GM12878 (cell line): ENCODE measurements around the gene TPGS2. TPM values are rescaled to one million over a fixed set of nuclear protein-coding genes. Genes with fewer than 3 reads are reported as not detected.

Experiments
- ATAC-seq: fragments of 200-7000 bp; cut with Tn5 transposase; 3 replicates; pipeline ENCODE4 v1.9.1; 2020; ENCODE audit warnings: mild to moderate bottlenecking, moderate library complexity
- BruUV-seq: library from RNA; stranded (reverse); fragments of 400-500 nt; replicated peaks from 2 replicates; lab custom pipeline; 2021; lab: Mats Ljungman, UMichigan
- CTCF ChIA-PET: fragments of 300-600 bp; sonication (Branson Sonifier 250); formaldehyde crosslinking; extraction: SDS; loops from one replicate; lab custom pipeline; 2021; ENCODE audit warnings: inconsistent platforms; lab: Yijun Ruan, JAX
- POLR2A ChIA-PET: fragments of 350-600 bp; formaldehyde crosslinking; extraction: SDS; loops from one replicate; lab custom pipeline; 2021; ENCODE audit warnings: inconsistent platforms; lab: Charles Lee
- RAD21 ChIA-PET: fragments of 300-600 bp; sonication (Branson Sonifier 250); formaldehyde crosslinking; loops from one replicate; lab custom pipeline; 2023; ENCODE audit warnings: antibody characterized with exemption; ENCODE audit not compliant: unreplicated experiment; lab: Charles Lee
- SMC1A ChIA-PET: fragments of 300-600 bp; sonication (Branson Sonifier 250); formaldehyde crosslinking; loops from one replicate; lab custom pipeline; 2023; ENCODE audit not compliant: unreplicated experiment, uncharacterized antibody; lab: Charles Lee
- DNase-seq: peaks from one replicate; pipeline ENCODE4 v3.0.0-alpha.2; 2011; ENCODE audit warnings: low read depth, low spot score
- FAIRE-seq: peaks from 3 replicates; lab custom pipeline; 2011; peaks lifted over from hg19 to GRCh38; lab: Jason Lieb, UNC
- H2AFZ ChIP-seq: 2 replicates; pipeline ENCODE4 v1.6.0; 2011; ENCODE audit warnings: low read depth, low read length, control low read depth; ENCODE audit not compliant: control insufficient read depth
- H3K27ac ChIP-seq: 2 replicates; pipeline ENCODE4 v1.5.1; 2011; ENCODE audit warnings: control low read depth; ENCODE audit not compliant: control insufficient read depth, insufficient read depth
- H3K27me3 ChIP-seq, 2 experiments: replicated peaks in 1 of 2; 2 replicates each; pipeline versions ENCODE4 v1.6.0 to v1.6.1; 2011; ENCODE audit warnings: low read length in 1 of 2; ENCODE audit not compliant: control insufficient read depth in 2 of 2, insufficient read depth in 2 of 2
- H3K36me3 ChIP-seq, 2 experiments: 2 replicates each; pipeline ENCODE4 v1.5.1; 2011; ENCODE audit warnings: low read length in 1 of 2; ENCODE audit not compliant: control insufficient read depth in 2 of 2, insufficient read depth in 2 of 2
- H3K4me1 ChIP-seq: 2 replicates; pipeline ENCODE4 v1.6.1; 2011; ENCODE audit warnings: mild to moderate bottlenecking, low read length, moderate library complexity, mixed read lengths; ENCODE audit not compliant: control insufficient read depth, insufficient read depth
- H3K4me2 ChIP-seq: 2 replicates; pipeline ENCODE4 v1.6.0; 2011; ENCODE audit warnings: control low read depth; ENCODE audit not compliant: control insufficient read depth, insufficient read depth
- H3K4me3 ChIP-seq: fragments of 200-600 bp; sonication (generic); 2 replicates; pipeline ENCODE4 v1.5.1; 2016
- H3K79me2 ChIP-seq: 2 replicates; pipeline ENCODE4 v1.6.0; 2011; ENCODE audit warnings: low read length; ENCODE audit not compliant: control insufficient read depth, insufficient read depth
- H3K9ac ChIP-seq: 2 replicates; pipeline ENCODE4 v1.8.0; 2011; ENCODE audit warnings: low read length, control low read depth, mixed read lengths; ENCODE audit not compliant: control insufficient read depth, insufficient read depth
- H3K9me3 ChIP-seq: replicated peaks from 3 replicates; pipeline ENCODE4 v1.5.1; 2011; ENCODE audit warnings: mild to moderate bottlenecking, low read length; ENCODE audit not compliant: control insufficient read depth, insufficient read depth
- H4K20me1 ChIP-seq: 2 replicates; pipeline ENCODE4 v1.6.0; 2011; ENCODE audit not compliant: control insufficient read depth, insufficient read depth
- CBFB ChIP-seq: IDR thresholded peaks from 2 replicates; pipeline ENCODE4 v1.6.1; 2016; ENCODE audit warnings: antibody characterized with exemption, low read depth
- MEF2A ChIP-seq: IDR thresholded peaks from 2 replicates; pipeline ENCODE4 v1.6.1; 2011; ENCODE audit warnings: low read depth, mild to moderate bottlenecking, low read length, moderate library complexity; ENCODE audit not compliant: insufficient read depth
- NBN ChIP-seq: fragments of 450-650 bp; IDR thresholded peaks from 2 replicates; pipeline ENCODE4 v1.6.1; 2016
- POLR2A ChIP-seq: IDR thresholded peaks from 2 replicates; pipeline ENCODE4 v1.6.1; 2011; ENCODE audit warnings: low read depth, mild to moderate bottlenecking, low read length
- RBBP5 ChIP-seq: fragments of 200-600 bp; sonication (generic); conservative IDR thresholded peaks from 2 replicates; pipeline ENCODE4 v1.6.1; 2016
- YY1 ChIP-seq: IDR thresholded peaks from 2 replicates; pipeline ENCODE4 v1.6.1; 2011; ENCODE audit warnings: low read depth, mild to moderate bottlenecking, low read length
- ZNF384 ChIP-seq: IDR thresholded peaks from 2 replicates; pipeline ENCODE4 v1.6.1; 2012; ENCODE audit warnings: low read depth, mild to moderate bottlenecking, low read length, improper control_type of control experiment, borderline replicate concordance
- WGBS: methylation state at CpG from one replicate; pipeline ENCODE4 v1.1.6; 2016; ENCODE audit warnings: low lambda C conversion rate; ENCODE audit not compliant: insufficient replicate concordance, insufficient coverage; ENCODE audit errors: missing lambda C conversion rate; 5-methylcytosine and 5-hydroxymethylcytosine counted together
- in situ Hi-C: fragments of 300-500 bp; cut with MboI; formaldehyde crosslinking; loops from 9 replicates; pipeline ENCODE4 v1.14.3; 2018; ENCODE audit warnings: mixed read lengths
- intact Hi-C: fragments of 100-400 bp; cut with micrococcal nuclease; formaldehyde crosslinking; loops from one replicate; pipeline ENCODE4 v1.14.2; 2022; ENCODE audit not compliant: unreplicated experiment
- polyA plus RNA-seq, 11 experiments: library from polyadenylated mRNA; depleted of rRNA in 4 of 11; unstranded in 6 of 11; stranded (reverse) in 5 of 11; fragments of >200 nt; fragmentation: Nextera tagmentation in 4 of 11; fragmentation: Illumina TruSeq in 1 of 11; extraction: Ambion mirVana in 4 of 11; extraction: Trizol in 1 of 11; gene quantifications; 1 replicate in 1 of 11; 2 replicates in 10 of 11; pipeline versions ENCODE4 v1.2.1 to v1.2.3, GENCODE V29; 2011 to 2016; ENCODE audit warnings: inconsistent platforms in 2 of 11, missing spikeins in 2 of 11, low read depth in 1 of 11
- total RNA-seq, 4 experiments: library from RNA; depleted of rRNA in 3 of 4; stranded (reverse); fragments of >200 nt in 3 of 4; fragmentation: Illumina TruSeq in 1 of 4; extraction: Trizol in 1 of 4; gene quantifications; 2 replicates each; pipeline versions ENCODE4 v1.2.1 to v1.2.3, GENCODE V29; 2013 to 2021
- TF ChIP-seq, protein P1 (sequence below): fragments of 450-650 bp; conservative IDR thresholded peaks from 2 replicates; pipeline ENCODE4 v1.6.1; 2017; ENCODE audit warnings: mild to moderate bottlenecking, moderate library complexity
- TF ChIP-seq, protein P2 (sequence below): IDR thresholded peaks from 2 replicates; pipeline ENCODE4 v1.6.1; 2011; ENCODE audit warnings: mild to moderate bottlenecking, low read depth, low read length, moderate library complexity; ENCODE audit not compliant: insufficient replicate concordance
- TF ChIP-seq, protein P3 (sequence below): IDR thresholded peaks from 2 replicates; pipeline ENCODE4 v1.6.1; 2011; ENCODE audit warnings: borderline replicate concordance, low read depth, mild to moderate bottlenecking, moderate library complexity, low read length; ENCODE audit not compliant: insufficient read depth, poor library complexity, severe bottlenecking

The TPGS2 gene
- total and polyA plus RNA-seq, 10 of the 15 experiments (the other 5 are each of a cell fraction or from before 2014, with no cell fraction given) = 39.8 to 181 (median 88.9) TPM

DNA sequence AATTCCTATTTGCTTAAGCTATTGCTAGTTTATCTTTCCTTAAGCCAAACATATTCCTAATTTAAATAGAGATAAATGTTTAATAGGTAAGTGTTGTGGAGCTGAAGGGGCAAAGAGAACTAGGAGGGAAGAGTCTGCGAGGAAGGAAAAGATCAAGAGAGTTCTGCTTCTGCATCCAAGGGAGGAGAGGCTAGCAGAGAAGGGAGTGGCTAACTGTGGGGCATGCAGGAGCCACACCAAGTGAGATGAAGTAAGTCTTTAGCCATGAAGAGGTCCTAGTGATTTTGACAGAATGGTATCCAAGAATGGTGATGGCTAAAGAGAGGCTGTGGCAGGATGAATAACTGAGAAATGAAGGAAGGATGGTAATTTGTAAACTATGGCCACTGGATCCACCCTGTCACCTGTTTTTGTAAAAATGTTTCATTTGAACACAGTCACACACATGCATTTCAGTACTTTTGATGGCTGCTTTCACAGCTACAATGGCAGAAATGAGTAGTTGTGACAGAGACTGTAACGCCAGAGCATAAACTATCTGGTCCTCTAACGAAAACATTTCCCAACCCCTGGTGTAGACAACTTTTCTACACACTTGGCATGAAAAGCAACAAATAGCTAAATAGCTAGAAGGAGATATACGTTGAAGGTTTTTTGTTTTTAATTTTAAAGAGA is 15.6 kb downstream of the TPGS2 start:
- POLR2A ChIA-PET = interaction anchor here (1.1 kb wide), 1 partner anchor 8 kb away, joined by 3 read pairs; no protein-coding TSS in a partner anchor
- SMC1A ChIA-PET = interaction anchor here (1.1 to 2.6 kb wide), 2 partner anchors 8 to 125 kb away, joined by 3 to 11 read pairs; no protein-coding TSS in a partner anchor
- no peak for TF ChIP-seq ZNF384
- TF ChIP-seq NBN = no peak
- Histone ChIP-seq H2AFZ (no peak overlapping the region), H3K27ac (no peak overlapping the region), H3K36me3 (peaks cover 5 to 6% of the 10 kb centered on the region in 2 experiments; a peak in 3 of 4 replicates), H3K4me2 (no peak overlapping the region), H3K27me3 (no peaks in the 10 kb centered on the region), H3K79me2 (no peaks in the 10 kb centered on the region), H3K9me3 (no peaks in the 10 kb centered on the region), H3K4me3 (no peak overlapping the region), H4K20me1 (no peaks in the 10 kb centered on the region), H3K9ac (no peak overlapping the region), H3K4me1 (no peaks in the 10 kb centered on the region)
- CTCF ChIA-PET = interaction anchor here (1.6 to 3.2 kb wide), 2 partner anchors 13 to 125 kb away, joined by 5 to 16 read pairs; no protein-coding TSS in a partner anchor
- 51% methylated on average over 4 of the region's 4 CpGs for WGBS
- in situ Hi-C loops = loop anchor here (25.0 kb wide), 1 partner anchor 1226 kb away; the partner anchor contains the start of gene GALNT1
- intact Hi-C loops = no loop called here
- DNase-seq (no peak), ATAC-seq (no peak), FAIRE-seq (no peak)
- RAD21 ChIA-PET = no interaction called here
- BruUV-seq = no TSS peak

DNA sequence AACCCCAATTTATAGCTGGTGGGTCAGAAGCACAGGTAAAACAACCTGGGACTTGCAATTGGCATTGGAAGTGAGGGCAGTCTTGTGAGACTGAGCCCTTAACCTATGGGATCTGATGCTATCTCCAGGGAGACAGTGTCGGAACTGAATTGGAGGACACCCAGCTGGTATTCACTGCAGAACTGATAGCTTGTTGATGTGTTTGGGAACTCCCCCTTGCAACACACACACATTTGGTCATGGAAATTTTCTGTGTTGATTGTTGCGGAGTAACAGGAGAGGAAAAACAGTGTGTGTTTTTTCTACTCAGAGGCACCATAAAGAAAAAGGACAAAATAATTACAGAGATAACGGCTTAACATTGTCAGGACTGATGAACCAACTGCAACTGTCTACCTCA is 16.1 kb downstream of the TPGS2 start:
- H3K27me3 ChIP-seq = no peaks in the 10 kb centered on the region
- no peak overlapping the region for H2AFZ ChIP-seq
- ChIA-PET SMC1A (interaction anchor here (2.6 kb wide), 1 partner anchor 124 kb away, joined by 11 read pairs; no protein-coding TSS in a partner anchor), RAD21 (no interaction called here), POLR2A (interaction anchor here (1.1 kb wide), 1 partner anchor 8 kb away, joined by 3 read pairs; no protein-coding TSS in a partner anchor), CTCF (interaction anchor here (3.2 to 8.3 kb wide), 2 partner anchors 13 to 124 kb away, joined by 16 to 68 read pairs; no protein-coding TSS in a partner anchor)
- no TSS peak for BruUV-seq
- H3K9me3 ChIP-seq = no peaks in the 10 kb centered on the region
- no peaks in the 10 kb centered on the region for H3K4me1 ChIP-seq
- WGBS = 95% methylated on average over 3 of the region's 3 CpGs
- peaks cover 5 to 8% of the 10 kb centered on the region in 2 experiments; a peak in 3 of 4 replicates for H3K36me3 ChIP-seq
- no peak overlapping the region for H3K4me2 ChIP-seq
- no peak for FAIRE-seq
- no peaks in the 10 kb centered on the region for H3K79me2 ChIP-seq
- H3K9ac ChIP-seq = no peak overlapping the region
- no peak overlapping the region for H3K27ac ChIP-seq
- ATAC-seq = no peak
- H4K20me1 ChIP-seq = no peaks in the 10 kb centered on the region
- in situ Hi-C loops = loop anchor here (25.0 kb wide), 1 partner anchor 1225 kb away; the partner anchor contains the start of gene GALNT1
- intact Hi-C loops = no loop called here
- DNase-seq = no peak
- H3K4me3 ChIP-seq = no peak overlapping the region
- TF ChIP-seq, protein P1, sequence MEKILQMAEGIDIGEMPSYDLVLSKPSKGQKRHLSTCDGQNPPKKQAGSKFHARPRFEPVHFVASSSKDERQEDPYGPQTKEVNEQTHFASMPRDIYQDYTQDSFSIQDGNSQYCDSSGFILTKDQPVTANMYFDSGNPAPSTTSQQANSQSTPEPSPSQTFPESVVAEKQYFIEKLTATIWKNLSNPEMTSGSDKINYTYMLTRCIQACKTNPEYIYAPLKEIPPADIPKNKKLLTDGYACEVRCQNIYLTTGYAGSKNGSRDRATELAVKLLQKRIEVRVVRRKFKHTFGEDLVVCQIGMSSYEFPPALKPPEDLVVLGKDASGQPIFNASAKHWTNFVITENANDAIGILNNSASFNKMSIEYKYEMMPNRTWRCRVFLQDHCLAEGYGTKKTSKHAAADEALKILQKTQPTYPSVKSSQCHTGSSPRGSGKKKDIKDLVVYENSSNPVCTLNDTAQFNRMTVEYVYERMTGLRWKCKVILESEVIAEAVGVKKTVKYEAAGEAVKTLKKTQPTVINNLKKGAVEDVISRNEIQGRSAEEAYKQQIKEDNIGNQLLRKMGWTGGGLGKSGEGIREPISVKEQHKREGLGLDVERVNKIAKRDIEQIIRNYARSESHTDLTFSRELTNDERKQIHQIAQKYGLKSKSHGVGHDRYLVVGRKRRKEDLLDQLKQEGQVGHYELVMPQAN = no peak
- TF ChIP-seq MEF2A (no peak), RBBP5 (no peak), CBFB (no peak), POLR2A (no peak), YY1 (no peak)
- TF ChIP-seq, protein P2, sequence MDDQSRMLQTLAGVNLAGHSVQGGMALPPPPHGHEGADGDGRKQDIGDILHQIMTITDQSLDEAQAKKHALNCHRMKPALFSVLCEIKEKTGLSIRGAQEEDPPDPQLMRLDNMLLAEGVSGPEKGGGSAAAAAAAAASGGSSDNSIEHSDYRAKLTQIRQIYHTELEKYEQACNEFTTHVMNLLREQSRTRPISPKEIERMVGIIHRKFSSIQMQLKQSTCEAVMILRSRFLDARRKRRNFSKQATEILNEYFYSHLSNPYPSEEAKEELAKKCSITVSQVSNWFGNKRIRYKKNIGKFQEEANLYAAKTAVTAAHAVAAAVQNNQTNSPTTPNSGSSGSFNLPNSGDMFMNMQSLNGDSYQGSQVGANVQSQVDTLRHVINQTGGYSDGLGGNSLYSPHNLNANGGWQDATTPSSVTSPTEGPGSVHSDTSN = no peak
- TF ChIP-seq, protein P3, sequence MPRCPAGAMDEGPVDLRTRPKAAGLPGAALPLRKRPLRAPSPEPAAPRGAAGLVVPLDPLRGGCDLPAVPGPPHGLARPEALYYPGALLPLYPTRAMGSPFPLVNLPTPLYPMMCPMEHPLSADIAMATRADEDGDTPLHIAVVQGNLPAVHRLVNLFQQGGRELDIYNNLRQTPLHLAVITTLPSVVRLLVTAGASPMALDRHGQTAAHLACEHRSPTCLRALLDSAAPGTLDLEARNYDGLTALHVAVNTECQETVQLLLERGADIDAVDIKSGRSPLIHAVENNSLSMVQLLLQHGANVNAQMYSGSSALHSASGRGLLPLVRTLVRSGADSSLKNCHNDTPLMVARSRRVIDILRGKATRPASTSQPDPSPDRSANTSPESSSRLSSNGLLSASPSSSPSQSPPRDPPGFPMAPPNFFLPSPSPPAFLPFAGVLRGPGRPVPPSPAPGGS = no peak
